HG03457 (cell line): ENCODE data around the gene FAM184B.
A peak's percentile ranks its signal among the peaks of the same experiment; 100 is the strongest.
"Not testable (repeated sequence)": the region's sequence is repeated elsewhere in the genome, so short reads cannot be mapped to it uniquely, and the experiment has no call there.

Source experiments
- ATAC-seq: cut with Tn5 transposase; IDR thresholded peaks from one replicate; pipeline ENCODE4 v1.9.1; 2021; ENCODE audit warnings: moderate number of reproducible peaks; ENCODE audit not compliant: unreplicated experiment

The FAM184B gene

GRCh38 chr4:17688011-17688441, 93.4 kb downstream of the FAM184B start:
- ATAC-seq, result no peak

- ATAC-seq, result no peak
These were observed 94.1 kb downstream of the FAM184B start for GRCh38 chr4:17687237-17687857.

- not testable (repeated sequence) for ATAC-seq
These were observed 96.8 kb downstream of the FAM184B start for GRCh38 chr4:17684648-17685047.

DNA sequence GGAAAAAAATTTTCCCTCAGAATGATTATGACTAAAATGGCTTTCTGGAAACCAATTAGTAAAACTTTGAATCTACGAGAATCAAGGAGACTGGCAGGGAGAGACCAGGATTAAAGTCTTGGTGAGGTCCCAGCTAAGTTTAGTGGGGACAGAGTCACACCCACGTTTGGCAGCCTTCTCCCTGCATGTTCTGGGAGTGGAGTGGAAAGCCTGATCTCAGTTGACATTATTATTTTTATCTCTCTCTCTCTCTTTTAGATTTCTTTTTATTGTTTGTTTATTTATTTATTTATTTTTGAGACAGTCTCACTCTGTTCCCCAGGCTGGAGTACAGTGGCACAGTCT, 99.2 kb downstream of the FAM184B start:
- no peak for ATAC-seq

DNA sequence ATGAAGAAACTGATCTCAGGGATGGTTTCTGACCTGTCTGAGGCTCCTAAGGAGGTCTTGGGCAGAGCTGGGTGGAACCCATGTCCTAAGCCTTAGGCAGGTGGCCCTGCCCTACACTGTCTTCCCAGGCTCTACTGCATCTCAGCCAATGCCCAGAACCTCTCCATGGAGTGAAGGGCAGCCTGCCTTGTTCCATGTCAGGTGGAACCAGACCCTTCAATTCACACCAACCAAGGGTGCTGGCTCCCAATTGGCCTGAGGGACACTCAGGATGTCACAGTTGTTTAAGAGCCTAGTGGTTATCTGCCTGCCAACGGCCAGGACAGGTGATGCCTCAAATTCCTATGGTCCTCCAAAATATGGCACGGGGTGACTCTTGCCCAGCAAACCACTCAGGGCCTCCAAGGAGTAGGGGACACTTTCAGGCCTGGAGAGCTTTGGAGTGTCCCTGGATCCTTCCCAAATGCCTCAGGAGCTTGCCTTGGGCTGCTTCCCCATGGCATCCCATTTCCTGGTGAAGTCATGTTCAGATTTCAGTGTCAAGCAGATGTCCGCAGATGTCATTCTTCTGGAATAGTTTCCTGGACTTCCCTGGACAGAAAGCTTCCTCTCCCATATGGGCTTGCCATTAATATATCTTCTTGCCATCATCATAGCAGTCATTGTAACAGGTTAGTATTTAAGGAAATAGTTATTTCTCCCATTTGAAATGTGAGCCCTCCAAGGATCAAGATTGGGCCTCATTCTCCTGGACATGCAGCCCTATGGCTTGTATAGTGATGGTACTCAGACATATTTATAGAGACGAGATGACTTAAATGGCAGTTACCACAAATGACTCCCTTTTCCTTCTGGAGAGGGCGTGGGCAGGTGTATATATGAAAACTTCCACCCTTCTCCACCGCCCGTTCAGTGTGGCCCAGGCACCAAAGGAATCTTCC, 99.9 kb downstream of the FAM184B start:
- ATAC-seq, result no peak

GRCh38 chr4:17680559-17681280, 100.7 kb downstream of the FAM184B start:
- ATAC-seq, result no peak

DNA sequence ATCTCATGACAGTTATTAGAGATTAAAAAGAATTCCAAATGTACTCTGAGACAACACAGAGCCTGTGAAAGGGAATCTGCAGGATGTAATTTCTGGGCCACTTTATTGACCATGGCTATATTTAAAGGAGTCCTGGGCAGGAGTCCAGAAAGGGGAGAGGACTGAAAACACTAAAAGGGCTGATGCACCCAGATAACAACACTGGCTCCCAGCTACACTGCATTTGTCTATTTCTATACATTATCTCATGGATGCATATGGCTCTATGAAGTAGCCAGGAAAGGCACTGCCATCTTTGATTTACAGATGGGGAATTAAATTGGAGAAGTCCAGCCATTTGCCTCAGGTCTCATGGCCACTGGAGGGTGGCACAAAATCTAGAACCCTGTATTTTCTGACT, 111.0 kb downstream of the FAM184B start:
- no peak for ATAC-seq

GRCh38 chr4:17667653-17668201, 113.7 kb downstream of the FAM184B start:
- no peak for ATAC-seq

GRCh38 chr4:17667253-17667652, 114.2 kb downstream of the FAM184B start:
- ATAC-seq, result no peak

GRCh38 chr4:17665852-17666251, 115.6 kb downstream of the FAM184B start:
- no peak for ATAC-seq

DNA sequence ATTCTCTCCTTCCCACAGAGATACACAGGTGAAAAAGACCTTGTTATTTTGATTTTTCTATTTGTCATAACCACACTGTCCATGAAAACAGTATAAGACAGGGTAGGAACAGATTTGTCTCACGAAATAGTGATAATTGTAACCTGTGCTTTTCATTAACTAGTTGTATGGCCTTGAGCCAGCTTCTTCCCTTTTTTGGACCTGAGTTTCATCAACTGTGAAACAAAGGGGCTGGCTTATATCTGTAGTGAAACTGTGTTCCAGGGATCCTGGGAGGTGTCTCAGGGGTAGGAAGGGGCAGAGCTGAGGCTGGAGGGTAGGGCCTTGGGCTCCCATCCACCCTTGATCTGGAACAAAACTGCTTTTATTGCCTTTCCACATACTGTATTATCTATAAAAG, 116.1 kb downstream of the FAM184B start:
- ATAC-seq, result no peak

DNA sequence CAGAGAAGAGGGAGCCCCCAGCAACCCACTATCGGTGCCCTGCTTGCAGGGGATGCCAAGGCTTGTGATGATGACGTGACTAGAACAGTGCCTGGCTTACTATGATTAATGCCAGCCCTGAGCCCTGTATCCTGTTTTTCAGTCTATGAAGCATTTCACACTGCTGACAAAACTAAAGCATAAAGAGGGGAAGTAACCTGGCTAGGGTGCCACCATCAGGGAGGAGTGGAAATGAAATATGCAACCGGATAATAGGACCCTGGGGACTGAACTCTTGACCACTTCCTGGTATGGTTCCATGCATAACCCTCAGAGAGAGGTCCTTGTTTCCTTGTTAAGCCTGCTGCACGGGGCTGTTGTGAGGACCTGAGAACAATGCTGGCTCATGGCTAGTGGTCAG, 116.7 kb downstream of the FAM184B start:
- peak; percentile 98 for ATAC-seq

DNA sequence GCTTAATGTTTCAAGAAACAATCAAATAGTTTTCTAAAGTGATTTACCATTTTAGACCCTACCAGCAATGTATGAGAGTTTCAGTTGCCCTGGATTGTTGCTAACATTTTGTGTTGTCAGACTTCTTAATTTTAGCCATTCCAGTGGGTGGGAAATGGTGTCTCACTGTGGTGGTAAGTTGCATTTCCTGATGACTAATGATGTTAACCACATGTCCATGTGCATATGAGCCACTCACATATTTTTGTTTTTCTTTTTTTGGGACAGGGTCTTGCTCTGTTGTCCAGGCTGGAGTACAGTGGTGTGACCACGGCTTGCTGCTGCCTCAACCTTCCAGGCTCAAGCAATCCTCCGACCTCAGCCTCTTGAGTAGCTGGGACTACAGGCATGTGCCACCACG, 118.7 kb downstream of the FAM184B start:
- no peak for ATAC-seq

GRCh38 chr4:17659196-17659595, 122.2 kb downstream of the FAM184B start:
- ATAC-seq, result not testable (repeated sequence)

GRCh38 chr4:17657849-17658248, 123.6 kb downstream of the FAM184B start:
- ATAC-seq, result no peak

GRCh38 chr4:17657090-17657489, 124.3 kb downstream of the FAM184B start:
- no peak for ATAC-seq

DNA sequence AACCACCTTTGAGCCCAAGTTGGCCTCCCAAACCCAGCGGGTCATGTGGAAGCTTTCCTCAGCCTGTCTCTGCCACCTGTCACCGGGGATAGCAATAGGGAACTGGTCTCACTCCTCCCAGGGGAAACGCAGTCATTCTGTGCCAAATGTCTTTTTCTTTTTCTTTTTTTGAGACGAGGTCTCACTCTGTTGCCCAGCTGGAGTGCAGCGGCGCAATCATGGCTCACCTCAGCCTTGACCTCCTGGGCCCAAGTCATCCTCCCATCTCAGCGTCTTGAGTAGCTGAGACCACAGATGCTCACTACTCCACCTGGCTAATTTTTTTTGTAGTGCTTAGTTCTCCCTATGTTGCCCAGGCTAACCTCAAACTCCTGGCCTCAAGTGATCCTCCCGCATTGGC, 126.7 kb downstream of the FAM184B start:
- no peak for ATAC-seq

- ATAC-seq, result no peak
These were observed 131.0 kb downstream of the FAM184B start for GRCh38 chr4:17650406-17650805.

DNA sequence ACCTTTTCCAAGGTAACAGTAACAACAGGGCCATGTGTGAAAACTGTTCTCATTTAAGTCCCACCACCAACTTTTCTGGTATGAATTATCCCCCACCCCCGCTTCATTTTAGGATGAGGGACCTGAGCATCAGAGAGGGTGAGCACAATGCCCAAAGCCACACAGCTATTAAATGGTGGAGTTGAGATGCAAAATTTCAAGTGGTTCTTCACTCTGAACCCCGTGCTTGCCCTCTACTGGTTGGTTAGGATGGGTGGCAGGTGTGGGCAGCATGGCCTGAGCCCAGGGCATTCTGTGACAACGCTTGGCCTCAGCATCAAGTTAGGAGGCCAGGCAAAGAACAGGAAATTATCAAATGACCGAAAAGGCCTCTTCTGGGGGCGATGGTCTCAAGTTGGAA, 133.5 kb downstream of the FAM184B start:
- no peak for ATAC-seq

DNA sequence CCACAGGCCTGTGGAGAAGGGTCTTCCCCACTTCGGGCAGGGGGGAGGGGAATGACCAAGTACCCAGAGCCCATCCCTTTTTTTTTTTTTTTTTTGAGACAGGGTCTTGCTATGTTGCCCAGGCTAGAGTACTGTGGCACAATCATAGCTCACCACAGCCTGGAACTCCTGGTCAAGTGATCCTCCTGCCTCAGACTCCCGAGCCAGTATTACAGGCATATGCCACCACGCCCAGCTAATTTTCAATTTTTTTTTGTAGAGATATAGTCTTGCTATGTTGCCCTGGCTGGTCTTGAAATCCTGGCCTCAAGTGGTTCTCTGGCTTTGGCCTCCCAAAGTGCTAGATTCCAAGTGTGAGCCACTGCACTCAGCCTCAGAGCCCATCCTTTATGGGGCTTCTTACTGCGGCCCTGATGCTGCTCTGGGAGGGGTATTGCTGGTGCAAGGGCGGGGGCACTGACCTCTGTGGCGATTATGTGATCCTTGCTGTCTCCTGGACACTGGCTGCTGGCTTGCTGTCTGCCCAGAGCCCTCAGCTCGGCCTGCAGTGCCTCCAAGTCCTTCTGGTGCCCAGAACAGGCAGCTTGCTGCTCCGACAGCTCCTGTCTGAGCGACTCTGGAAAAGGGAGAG, 134.1 kb downstream of the FAM184B start:
- no peak for ATAC-seq

DNA sequence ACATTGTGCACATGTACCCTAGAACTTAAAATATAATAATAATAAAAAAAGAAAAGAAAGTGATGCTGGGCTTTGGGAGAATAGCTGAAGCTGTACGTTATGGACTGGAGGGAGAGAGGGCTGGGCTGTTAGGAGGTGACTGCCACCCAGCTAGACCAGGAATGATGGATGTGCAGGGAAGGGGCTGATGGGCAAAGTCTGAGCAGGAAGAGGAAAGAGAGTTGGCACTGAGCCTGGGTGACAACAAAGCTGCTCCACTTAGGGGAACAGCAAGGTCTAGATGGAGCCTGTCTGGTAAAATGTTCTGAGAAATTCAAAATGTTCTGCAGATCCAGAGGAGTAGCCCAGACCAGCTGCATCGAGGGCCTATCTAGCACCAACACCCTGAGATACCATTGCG, 134.7 kb downstream of the FAM184B start:
- ATAC-seq, result no peak
